Type B pancreatic cell (in vitro differentiated cells): ENCODE measurements around the gene DAGLA. TPM values are rescaled to one million over a fixed set of nuclear protein-coding genes. Genes with fewer than 3 reads are reported as not detected.

Experiments
- DNase-seq: peaks from one replicate; pipeline ENCODE4 v3.0.0; 2021; ENCODE audit warnings: mixed read lengths; ENCODE audit not compliant: unreplicated experiment; ENCODE audit errors: extremely low spot score
- H3K27ac Mint-ChIP-seq: 2 replicates; pipeline ENCODE4 v1.8.0; 2021; ENCODE audit warnings: mild to moderate bottlenecking, mixed read lengths
- H3K27me3 Mint-ChIP-seq: 2 replicates; pipeline ENCODE4 v1.8.0; 2021; ENCODE audit warnings: mixed read lengths
- H3K36me3 Mint-ChIP-seq: 2 replicates; pipeline ENCODE4 v1.8.0; 2021; ENCODE audit warnings: mixed read lengths
- H3K4me1 Mint-ChIP-seq: one replicate; pipeline ENCODE4 v1.8.0; 2021; ENCODE audit warnings: mixed read lengths; ENCODE audit not compliant: unreplicated experiment
- H3K4me3 Mint-ChIP-seq: 2 replicates; pipeline ENCODE4 v1.8.0; 2021; ENCODE audit warnings: mild to moderate bottlenecking, mixed read lengths
- H3K9me3 Mint-ChIP-seq: 2 replicates; pipeline ENCODE4 v1.8.0; 2021; ENCODE audit warnings: mixed read lengths
- CTCF ChIP-seq: fragments of 200-600 bp; sonication (generic); conservative IDR thresholded peaks from 2 replicates; pipeline ENCODE4 v1.5.0; 2021; ENCODE audit warnings: antibody characterized with exemption, mild to moderate bottlenecking
- total RNA-seq: library from RNA; stranded (reverse); gene quantifications from 2 replicates; pipeline ENCODE4 v1.2.1, GENCODE V29; 2021; ENCODE audit warnings: low replicate concordance

The DAGLA gene
- total RNA-seq, 1 donor from 2014 or later: 7.8 TPM

GRCh38 chr11:61746442-61747191 lies 66.4 kb downstream of the DAGLA start:
- H3K27me3 Mint-ChIP-seq: peaks cover 5% of the 10 kb centered on the region
- peaks cover 10% of the 10 kb centered on the region for H3K4me1 Mint-ChIP-seq
- no peak for DNase-seq
- TF ChIP-seq CTCF: no peak
- no peaks in the 10 kb centered on the region for H3K36me3 Mint-ChIP-seq
- no peaks in the 10 kb centered on the region for H3K9me3 Mint-ChIP-seq
- H3K4me3 Mint-ChIP-seq: no peak overlapping the region
- H3K27ac Mint-ChIP-seq: no peak overlapping the region

GRCh38 chr11:61747192-61747966 lies 67.2 kb downstream of the DAGLA start:
- peak; percentile 93 for TF ChIP-seq CTCF
- H3K9me3 Mint-ChIP-seq: no peaks in the 10 kb centered on the region
- H3K27ac Mint-ChIP-seq: no peak overlapping the region
- H3K27me3 Mint-ChIP-seq: peaks cover 9% of the 10 kb centered on the region
- peak; percentile 85 for DNase-seq
- no peak overlapping the region for H3K4me3 Mint-ChIP-seq
- H3K4me1 Mint-ChIP-seq: peaks cover 10% of the 10 kb centered on the region
- H3K36me3 Mint-ChIP-seq: no peaks in the 10 kb centered on the region

DNA sequence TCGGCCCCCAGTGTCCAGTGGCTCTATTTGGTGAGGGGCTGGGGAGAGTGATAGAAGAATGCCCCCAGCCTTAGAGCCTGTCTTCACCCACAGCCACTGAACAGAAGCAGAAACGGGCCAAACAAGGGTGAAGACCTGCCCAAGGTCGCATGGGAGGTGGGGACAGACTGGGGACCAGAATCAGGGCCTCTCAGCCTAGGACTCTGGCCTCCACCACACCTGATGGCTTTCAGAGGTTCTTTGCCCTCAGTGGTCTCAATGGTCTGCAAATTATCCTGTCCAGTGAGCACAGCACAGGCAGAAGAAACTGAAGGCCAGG lies 67.7 kb downstream of the DAGLA start:
- DNase-seq: no peak
- H3K4me3 Mint-ChIP-seq: no peak overlapping the region
- no peak overlapping the region for H3K27ac Mint-ChIP-seq
- no peaks in the 10 kb centered on the region for H3K36me3 Mint-ChIP-seq
- peaks cover 9% of the 10 kb centered on the region for H3K27me3 Mint-ChIP-seq
- peaks cover 11% of the 10 kb centered on the region for H3K4me1 Mint-ChIP-seq
- H3K9me3 Mint-ChIP-seq: no peaks in the 10 kb centered on the region
- TF ChIP-seq CTCF: peak; percentile 55

DNA sequence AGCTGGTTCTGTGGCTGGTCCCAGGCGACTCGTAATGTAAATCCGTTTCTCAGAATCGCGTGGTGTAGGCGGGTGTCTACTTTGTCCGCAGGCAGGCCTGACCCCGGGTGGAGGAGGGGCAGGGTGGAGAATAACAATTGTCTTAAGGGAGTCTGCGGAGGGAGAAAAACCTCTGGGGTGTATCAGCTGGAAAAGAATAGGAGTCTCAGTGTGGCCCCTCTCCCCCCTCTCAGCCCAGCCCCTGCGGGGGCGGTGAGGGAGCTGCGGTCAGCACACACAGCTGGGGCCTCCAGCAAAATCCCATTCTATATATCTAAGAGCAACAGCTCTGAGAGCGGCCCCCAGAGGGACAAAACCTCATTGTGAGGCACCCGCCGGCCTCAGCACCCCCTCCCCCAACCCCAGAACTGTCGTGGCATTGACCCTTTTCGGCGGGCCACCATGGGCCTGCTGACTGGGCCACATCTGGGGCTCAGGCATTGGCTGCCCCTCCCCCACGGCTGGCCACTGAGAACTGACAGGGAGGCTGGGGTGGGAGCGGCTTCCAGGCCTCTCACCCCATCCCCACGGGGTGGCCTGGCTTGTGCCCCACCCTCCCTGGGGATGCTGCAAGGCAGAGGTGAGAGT lies 69.5 kb downstream of the DAGLA start:
- no peak for DNase-seq
- no peak for TF ChIP-seq CTCF
- peaks cover 18% of the 10 kb centered on the region for H3K27me3 Mint-ChIP-seq
- no peaks in the 10 kb centered on the region for H3K9me3 Mint-ChIP-seq
- H3K4me3 Mint-ChIP-seq: peak overlapping the region; percentile 54
- H3K4me1 Mint-ChIP-seq: peaks cover 14% of the 10 kb centered on the region
- no peaks in the 10 kb centered on the region for H3K36me3 Mint-ChIP-seq
- peak overlapping the region; percentile 27 for H3K27ac Mint-ChIP-seq

DNA sequence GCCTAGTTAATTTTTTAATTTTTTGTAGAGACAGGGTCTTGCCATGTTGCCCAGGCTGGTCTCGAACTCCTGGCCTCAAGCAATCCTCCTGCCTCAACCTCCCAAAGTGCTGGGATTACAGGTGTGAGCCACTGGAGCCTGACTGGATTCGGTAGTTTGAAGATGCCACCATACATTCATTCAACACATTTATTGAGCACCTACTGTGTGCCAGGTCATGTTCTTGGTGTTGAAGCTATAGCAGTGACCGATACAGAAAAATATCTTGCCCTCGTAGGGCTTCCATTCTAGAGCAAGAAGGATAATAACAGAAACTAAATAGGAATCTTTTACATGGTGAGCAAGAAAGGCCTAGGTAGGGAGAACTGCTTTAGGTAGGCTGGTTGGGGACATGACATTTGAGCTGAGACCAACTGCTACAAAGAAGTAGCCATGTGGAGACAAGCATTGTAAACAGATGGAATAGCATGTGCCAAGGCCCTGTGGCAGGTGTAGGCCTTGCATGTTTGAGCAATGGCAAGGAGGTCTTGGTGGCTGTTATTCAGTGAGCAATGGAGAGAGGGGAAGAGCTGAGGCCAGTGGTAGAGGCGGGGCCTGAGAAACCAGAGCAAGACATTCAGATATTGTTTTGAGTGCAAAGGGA lies 70.6 kb downstream of the DAGLA start:
- no peak for TF ChIP-seq CTCF
- Mint-ChIP-seq H3K27ac (no peak overlapping the region), H3K36me3 (no peaks in the 10 kb centered on the region), H3K4me1 (peaks cover 14% of the 10 kb centered on the region), H3K9me3 (no peaks in the 10 kb centered on the region), H3K4me3 (peak overlapping the region; percentile 76), H3K27me3 (peaks cover 18% of the 10 kb centered on the region)
- no peak for DNase-seq
